OCI-LY1 (cell line): ENCODE data around the gene M6PR.

Source experiments
- CTCF ChIP-seq: fragments of 200-600 bp; sonication (generic), shearing (Covaris generic); IDR thresholded peaks from 2 replicates; pipeline ENCODE4 v1.5.1; 2017; ENCODE audit warnings: mild to moderate bottlenecking, antibody characterized with exemption, low read length, moderate library complexity, mixed read lengths
- EZH2 ChIP-seq: fragments of 200-600 bp; sonication (generic), shearing (Covaris generic); IDR thresholded peaks from 2 replicates; pipeline ENCODE4 v1.8.0; 2017; ENCODE audit warnings: borderline replicate concordance, mixed run types, mild to moderate bottlenecking, antibody characterized with exemption, low read length, moderate library complexity, mixed read lengths

- TF ChIP-seq CTCF = no peak
- TF ChIP-seq EZH2 = no peak
These were observed 7.3 kb upstream of the M6PR start for GRCh38 chr12:8956772-8957171.
